ENCODE data around the gene LMO3. TPM values are rescaled to one million over a fixed set of nuclear protein-coding genes. Genes with fewer than 3 reads are reported as not detected.

Gene LMO3
- total and polyA plus RNA-seq, 4 donors = 0.13 to 1.2 TPM; not detected in 2

DNA sequence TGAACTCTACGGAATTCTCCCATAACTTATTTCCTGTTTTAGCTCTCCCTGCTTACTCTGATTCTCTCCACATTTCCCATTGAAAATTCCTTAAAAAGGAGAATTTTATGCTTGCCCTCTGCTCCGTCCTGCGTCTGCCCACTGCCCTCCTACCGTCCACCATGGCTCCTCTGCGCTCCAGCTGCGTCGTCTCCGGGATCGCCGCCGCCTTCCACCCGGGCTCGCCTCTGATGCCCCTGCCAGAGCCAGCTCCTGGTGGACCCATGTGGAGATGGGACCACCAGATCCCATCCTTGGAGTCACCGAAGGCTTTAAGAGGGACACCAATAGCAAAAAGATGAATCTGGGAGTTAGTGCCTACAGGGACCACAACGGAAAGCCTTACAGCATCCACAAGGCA, 92.7 kb downstream of the LMO3 start:
- no peaks in the 10 kb centered on the region for H3K9me3 ChIP-seq (ENCODE audit: control insufficient read depth in 4 of 4, low read length in 3 of 4)
- H3K36me3 ChIP-seq (ENCODE audit: control insufficient read depth in 4 of 4, insufficient read depth in 3 of 4, low read depth in 1 of 4, low read length in 3 of 4) = no peaks in the 10 kb centered on the region
- no peak overlapping the region for H3K9ac ChIP-seq (ENCODE audit: low read depth in 1 of 2, low read length in 2 of 2)
- no peak for DNase-seq (ENCODE audit: low spot score)
- no peaks in the 10 kb centered on the region for H3K4me1 ChIP-seq (ENCODE audit: control insufficient read depth in 4 of 4, insufficient read depth in 4 of 4, low read length in 3 of 4)
- 96% methylated on average over 15 of the region's 15 CpGs for WGBS
- no peak for TF ChIP-seq FOXA1 (IDR thresholded peaks at IDR 0.05)
- no peak for TF ChIP-seq HNF4G (IDR thresholded peaks at IDR 0.05)
- TF ChIP-seq JUND (IDR thresholded peaks at IDR 0.05) = no peak
- no peak for TF ChIP-seq RAD21 (IDR thresholded peaks at IDR 0.05)
- no peak for TF ChIP-seq EGR1 (IDR thresholded peaks at IDR 0.05; ENCODE audit: low read depth in 2 of 2)
- TF ChIP-seq TAF1 (conservative IDR thresholded peaks at IDR 0.05) = no peak
- TF ChIP-seq FOXA2 (IDR thresholded peaks at IDR 0.05) = no peak
- TF ChIP-seq GABPA (IDR thresholded peaks at IDR 0.05 in 1 of 2, conservative IDR thresholded peaks at IDR 0.05 in 1 of 2) = no peak
- no peak for TF ChIP-seq RXRA (IDR thresholded peaks at IDR 0.05)
- no peak for TF ChIP-seq NR2F2 (IDR thresholded peaks at IDR 0.05)
- TF ChIP-seq, protein P1, sequence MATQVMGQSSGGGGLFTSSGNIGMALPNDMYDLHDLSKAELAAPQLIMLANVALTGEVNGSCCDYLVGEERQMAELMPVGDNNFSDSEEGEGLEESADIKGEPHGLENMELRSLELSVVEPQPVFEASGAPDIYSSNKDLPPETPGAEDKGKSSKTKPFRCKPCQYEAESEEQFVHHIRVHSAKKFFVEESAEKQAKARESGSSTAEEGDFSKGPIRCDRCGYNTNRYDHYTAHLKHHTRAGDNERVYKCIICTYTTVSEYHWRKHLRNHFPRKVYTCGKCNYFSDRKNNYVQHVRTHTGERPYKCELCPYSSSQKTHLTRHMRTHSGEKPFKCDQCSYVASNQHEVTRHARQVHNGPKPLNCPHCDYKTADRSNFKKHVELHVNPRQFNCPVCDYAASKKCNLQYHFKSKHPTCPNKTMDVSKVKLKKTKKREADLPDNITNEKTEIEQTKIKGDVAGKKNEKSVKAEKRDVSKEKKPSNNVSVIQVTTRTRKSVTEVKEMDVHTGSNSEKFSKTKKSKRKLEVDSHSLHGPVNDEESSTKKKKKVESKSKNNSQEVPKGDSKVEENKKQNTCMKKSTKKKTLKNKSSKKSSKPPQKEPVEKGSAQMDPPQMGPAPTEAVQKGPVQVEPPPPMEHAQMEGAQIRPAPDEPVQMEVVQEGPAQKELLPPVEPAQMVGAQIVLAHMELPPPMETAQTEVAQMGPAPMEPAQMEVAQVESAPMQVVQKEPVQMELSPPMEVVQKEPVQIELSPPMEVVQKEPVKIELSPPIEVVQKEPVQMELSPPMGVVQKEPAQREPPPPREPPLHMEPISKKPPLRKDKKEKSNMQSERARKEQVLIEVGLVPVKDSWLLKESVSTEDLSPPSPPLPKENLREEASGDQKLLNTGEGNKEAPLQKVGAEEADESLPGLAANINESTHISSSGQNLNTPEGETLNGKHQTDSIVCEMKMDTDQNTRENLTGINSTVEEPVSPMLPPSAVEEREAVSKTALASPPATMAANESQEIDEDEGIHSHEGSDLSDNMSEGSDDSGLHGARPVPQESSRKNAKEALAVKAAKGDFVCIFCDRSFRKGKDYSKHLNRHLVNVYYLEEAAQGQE (IDR thresholded peaks at IDR 0.05) = no peak
- TF ChIP-seq, protein P2, sequence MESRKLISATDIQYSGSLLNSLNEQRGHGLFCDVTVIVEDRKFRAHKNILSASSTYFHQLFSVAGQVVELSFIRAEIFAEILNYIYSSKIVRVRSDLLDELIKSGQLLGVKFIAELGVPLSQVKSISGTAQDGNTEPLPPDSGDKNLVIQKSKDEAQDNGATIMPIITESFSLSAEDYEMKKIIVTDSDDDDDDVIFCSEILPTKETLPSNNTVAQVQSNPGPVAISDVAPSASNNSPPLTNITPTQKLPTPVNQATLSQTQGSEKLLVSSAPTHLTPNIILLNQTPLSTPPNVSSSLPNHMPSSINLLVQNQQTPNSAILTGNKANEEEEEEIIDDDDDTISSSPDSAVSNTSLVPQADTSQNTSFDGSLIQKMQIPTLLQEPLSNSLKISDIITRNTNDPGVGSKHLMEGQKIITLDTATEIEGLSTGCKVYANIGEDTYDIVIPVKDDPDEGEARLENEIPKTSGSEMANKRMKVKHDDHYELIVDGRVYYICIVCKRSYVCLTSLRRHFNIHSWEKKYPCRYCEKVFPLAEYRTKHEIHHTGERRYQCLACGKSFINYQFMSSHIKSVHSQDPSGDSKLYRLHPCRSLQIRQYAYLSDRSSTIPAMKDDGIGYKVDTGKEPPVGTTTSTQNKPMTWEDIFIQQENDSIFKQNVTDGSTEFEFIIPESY (IDR thresholded peaks at IDR 0.05) = no peak
- no peak for TF ChIP-seq HNF4A (conservative IDR thresholded peaks at IDR 0.05)
- no peak for TF ChIP-seq SP1 (IDR thresholded peaks at IDR 0.05)
- TF ChIP-seq, protein P3, sequence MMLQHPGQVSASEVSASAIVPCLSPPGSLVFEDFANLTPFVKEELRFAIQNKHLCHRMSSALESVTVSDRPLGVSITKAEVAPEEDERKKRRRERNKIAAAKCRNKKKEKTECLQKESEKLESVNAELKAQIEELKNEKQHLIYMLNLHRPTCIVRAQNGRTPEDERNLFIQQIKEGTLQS (IDR thresholded peaks at IDR 0.05) = no peak
- TF ChIP-seq, protein P4, sequence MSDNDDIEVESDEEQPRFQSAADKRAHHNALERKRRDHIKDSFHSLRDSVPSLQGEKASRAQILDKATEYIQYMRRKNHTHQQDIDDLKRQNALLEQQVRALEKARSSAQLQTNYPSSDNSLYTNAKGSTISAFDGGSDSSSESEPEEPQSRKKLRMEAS (IDR thresholded peaks at IDR 0.05) = no peak
- TF ChIP-seq, protein P5, sequence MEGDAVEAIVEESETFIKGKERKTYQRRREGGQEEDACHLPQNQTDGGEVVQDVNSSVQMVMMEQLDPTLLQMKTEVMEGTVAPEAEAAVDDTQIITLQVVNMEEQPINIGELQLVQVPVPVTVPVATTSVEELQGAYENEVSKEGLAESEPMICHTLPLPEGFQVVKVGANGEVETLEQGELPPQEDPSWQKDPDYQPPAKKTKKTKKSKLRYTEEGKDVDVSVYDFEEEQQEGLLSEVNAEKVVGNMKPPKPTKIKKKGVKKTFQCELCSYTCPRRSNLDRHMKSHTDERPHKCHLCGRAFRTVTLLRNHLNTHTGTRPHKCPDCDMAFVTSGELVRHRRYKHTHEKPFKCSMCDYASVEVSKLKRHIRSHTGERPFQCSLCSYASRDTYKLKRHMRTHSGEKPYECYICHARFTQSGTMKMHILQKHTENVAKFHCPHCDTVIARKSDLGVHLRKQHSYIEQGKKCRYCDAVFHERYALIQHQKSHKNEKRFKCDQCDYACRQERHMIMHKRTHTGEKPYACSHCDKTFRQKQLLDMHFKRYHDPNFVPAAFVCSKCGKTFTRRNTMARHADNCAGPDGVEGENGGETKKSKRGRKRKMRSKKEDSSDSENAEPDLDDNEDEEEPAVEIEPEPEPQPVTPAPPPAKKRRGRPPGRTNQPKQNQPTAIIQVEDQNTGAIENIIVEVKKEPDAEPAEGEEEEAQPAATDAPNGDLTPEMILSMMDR (IDR thresholded peaks at IDR 0.05; ENCODE audit: low read depth, low read length, missing input control) = no peak
- no peak for TF ChIP-seq YY1 (IDR thresholded peaks at IDR 0.05)
- H3K27me3 ChIP-seq (ENCODE audit: control insufficient read depth in 4 of 4, insufficient read depth in 4 of 4, low read length in 3 of 4) = no peaks in the 10 kb centered on the region
- H3K4me3 ChIP-seq (ENCODE audit: low read depth in 1 of 3, low read length in 3 of 3) = no peak overlapping the region
- H3K27ac ChIP-seq (ENCODE audit: low read depth in 1 of 2, low read length in 2 of 2) = no peak overlapping the region

Measured in liver (tissue), 9 donors.